PFSK-1 (cell line): ENCODE results near the gene ZBTB8A.

ENCODE experiments used
- FOXP2 ChIP-seq: optimal IDR thresholded peaks from 2 replicates; pipeline ENCODE3; 2011; ENCODE audit warnings: borderline replicate concordance, control low read depth, inconsistent platforms; ENCODE audit not compliant: insufficient read depth; ENCODE audit errors: extremely low read length, extremely low read depth
- POLR2AphosphoS5 ChIP-seq: IDR thresholded peaks from 2 replicates; pipeline ENCODE4 v1.6.1; 2012; ENCODE audit warnings: low read depth, mild to moderate bottlenecking, control low read depth, low read length, moderate library complexity
- SIN3A ChIP-seq: IDR thresholded peaks from 2 replicates; pipeline ENCODE4 v1.6.1; 2012; ENCODE audit warnings: mild to moderate bottlenecking, low read length, moderate library complexity, borderline replicate concordance; ENCODE audit not compliant: insufficient read depth
- TAF1 ChIP-seq: IDR thresholded peaks from 2 replicates; pipeline ENCODE4 v1.6.1; 2012; ENCODE audit warnings: low read length, control low read depth, borderline replicate concordance; ENCODE audit not compliant: insufficient read depth
- TF ChIP-seq, protein P1 (sequence below), 2 experiments: IDR thresholded peaks; 2 replicates each; pipeline versions ENCODE4 v1.6.1 to v1.8.0; 2011 to 2012; ENCODE audit warnings: low read depth in 2 of 2, low read length in 2 of 2, control low read depth in 1 of 2, inconsistent platforms in 1 of 2, mild to moderate bottlenecking in 1 of 2, moderate library complexity in 1 of 2; ENCODE audit not compliant: insufficient read depth in 1 of 2

Gene ZBTB8A

DNA sequence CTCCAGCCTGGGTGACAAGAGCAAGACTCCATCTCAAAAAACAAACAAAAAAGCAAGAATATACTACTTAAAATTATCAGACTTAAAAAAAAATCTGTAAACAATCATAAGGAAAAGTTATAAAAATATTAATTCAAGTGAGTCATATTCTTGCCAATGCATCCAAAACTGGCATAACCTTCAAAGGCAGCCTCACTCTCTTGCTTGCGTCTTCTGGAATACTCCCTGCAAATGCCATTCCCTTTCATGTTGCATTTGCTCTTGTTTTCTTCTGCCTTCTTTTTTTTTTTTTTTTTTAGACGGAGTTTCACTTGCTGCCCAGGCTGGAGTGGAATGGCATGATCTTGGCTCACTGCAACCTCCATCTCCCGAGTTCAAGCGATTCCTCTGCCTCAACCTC is 32.2 kb upstream of the ZBTB8A start:
- no peak for TF ChIP-seq POLR2AphosphoS5
- TF ChIP-seq, protein P1, sequence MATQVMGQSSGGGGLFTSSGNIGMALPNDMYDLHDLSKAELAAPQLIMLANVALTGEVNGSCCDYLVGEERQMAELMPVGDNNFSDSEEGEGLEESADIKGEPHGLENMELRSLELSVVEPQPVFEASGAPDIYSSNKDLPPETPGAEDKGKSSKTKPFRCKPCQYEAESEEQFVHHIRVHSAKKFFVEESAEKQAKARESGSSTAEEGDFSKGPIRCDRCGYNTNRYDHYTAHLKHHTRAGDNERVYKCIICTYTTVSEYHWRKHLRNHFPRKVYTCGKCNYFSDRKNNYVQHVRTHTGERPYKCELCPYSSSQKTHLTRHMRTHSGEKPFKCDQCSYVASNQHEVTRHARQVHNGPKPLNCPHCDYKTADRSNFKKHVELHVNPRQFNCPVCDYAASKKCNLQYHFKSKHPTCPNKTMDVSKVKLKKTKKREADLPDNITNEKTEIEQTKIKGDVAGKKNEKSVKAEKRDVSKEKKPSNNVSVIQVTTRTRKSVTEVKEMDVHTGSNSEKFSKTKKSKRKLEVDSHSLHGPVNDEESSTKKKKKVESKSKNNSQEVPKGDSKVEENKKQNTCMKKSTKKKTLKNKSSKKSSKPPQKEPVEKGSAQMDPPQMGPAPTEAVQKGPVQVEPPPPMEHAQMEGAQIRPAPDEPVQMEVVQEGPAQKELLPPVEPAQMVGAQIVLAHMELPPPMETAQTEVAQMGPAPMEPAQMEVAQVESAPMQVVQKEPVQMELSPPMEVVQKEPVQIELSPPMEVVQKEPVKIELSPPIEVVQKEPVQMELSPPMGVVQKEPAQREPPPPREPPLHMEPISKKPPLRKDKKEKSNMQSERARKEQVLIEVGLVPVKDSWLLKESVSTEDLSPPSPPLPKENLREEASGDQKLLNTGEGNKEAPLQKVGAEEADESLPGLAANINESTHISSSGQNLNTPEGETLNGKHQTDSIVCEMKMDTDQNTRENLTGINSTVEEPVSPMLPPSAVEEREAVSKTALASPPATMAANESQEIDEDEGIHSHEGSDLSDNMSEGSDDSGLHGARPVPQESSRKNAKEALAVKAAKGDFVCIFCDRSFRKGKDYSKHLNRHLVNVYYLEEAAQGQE (IDR thresholded peaks at IDR 0.05; ENCODE audit: insufficient read depth in 1 of 2, low read depth in 2 of 2, low read length in 2 of 2) = no peak
- no peak for TF ChIP-seq TAF1
- TF ChIP-seq SIN3A = no peak
- no peak for TF ChIP-seq FOXP2

- TF ChIP-seq, protein P1 (IDR thresholded peaks at IDR 0.05; ENCODE audit: insufficient read depth in 1 of 2, low read depth in 2 of 2, low read length in 2 of 2) = no peak
- TF ChIP-seq POLR2AphosphoS5 (no peak), FOXP2 (no peak), SIN3A (no peak), TAF1 (no peak)
These were observed 30.5 kb upstream of the ZBTB8A start for GRCh38 chr1:32508761-32509160.

GRCh38 chr1:32509939-32510338 is 29.3 kb upstream of the ZBTB8A start:
- no peak for TF ChIP-seq TAF1
- TF ChIP-seq SIN3A = no peak
- TF ChIP-seq, protein P1 (IDR thresholded peaks at IDR 0.05; ENCODE audit: insufficient read depth in 1 of 2, low read depth in 2 of 2, low read length in 2 of 2) = no peak
- no peak for TF ChIP-seq FOXP2
- no peak for TF ChIP-seq POLR2AphosphoS5

DNA sequence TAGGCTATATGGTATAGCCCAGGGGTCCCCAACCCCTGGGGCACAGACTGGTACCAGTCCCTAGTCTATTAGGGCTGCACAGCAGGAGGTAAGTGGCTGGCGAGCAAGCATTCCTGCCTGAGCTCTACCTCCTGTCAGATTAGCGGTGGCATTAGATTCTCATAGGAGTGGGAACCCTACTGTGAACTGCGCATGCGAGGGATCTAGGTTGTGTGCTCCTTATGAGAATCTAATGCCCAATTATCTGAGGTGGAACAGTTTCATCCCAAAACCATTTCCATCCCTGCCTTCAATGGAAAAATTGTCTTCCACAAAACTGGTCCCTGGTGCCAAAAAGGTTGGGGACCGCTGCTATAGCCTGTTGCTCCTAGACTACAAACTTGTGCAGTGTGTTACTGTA is 22.8 kb upstream of the ZBTB8A start:
- TF ChIP-seq, protein P1 (IDR thresholded peaks at IDR 0.05; ENCODE audit: insufficient read depth in 1 of 2, low read depth in 2 of 2, low read length in 2 of 2) = no peak
- no peak for TF ChIP-seq SIN3A
- no peak for TF ChIP-seq POLR2AphosphoS5
- TF ChIP-seq FOXP2 = no peak
- TF ChIP-seq TAF1 = no peak

DNA sequence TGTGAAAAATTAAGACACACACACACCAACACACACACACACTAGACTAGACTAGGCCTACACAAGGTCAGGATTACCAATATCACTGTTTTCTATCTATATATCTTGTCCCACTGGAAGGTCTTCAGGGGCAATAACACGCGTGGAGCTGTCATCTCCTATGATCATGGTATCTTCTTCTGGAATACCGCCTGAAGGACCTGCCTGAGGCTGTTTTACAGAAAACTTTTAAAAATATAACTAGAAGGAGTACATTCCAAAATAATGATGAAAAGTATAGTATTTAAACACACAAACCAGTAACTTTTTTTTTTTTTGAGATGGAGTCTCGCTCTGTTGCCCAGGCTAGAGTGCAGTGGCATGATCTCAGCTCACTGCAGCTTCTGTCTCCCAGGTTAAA is 20.3 kb upstream of the ZBTB8A start:
- TF ChIP-seq POLR2AphosphoS5 (no peak), TAF1 (no peak), SIN3A (no peak), FOXP2 (no peak)
- TF ChIP-seq, protein P1 (IDR thresholded peaks at IDR 0.05; ENCODE audit: insufficient read depth in 1 of 2, low read depth in 2 of 2, low read length in 2 of 2) = no peak
